ENCODE data around the gene C9orf57. TPM values are rescaled to one million over a fixed set of nuclear protein-coding genes. Genes with fewer than 3 reads are reported as not detected.

Gene C9orf57
- total and polyA plus RNA-seq, 2 of the 8 experiments (the other 6 are each of a cell fraction or from before 2014, with no cell fraction given): not detected

GRCh38 chr9:72005451-72005850 lies 55.0 kb downstream of the C9orf57 start:
- no peak overlapping the region for H3K27ac ChIP-seq (ENCODE audit: low read depth, low read length)
- no peak overlapping the region for H3K4me3 ChIP-seq (ENCODE audit: extremely low read depth in 1 of 4, insufficient read depth in 2 of 4, low read depth in 3 of 4, low read length in 4 of 4)
- peaks cover 0 to 7% (median 2%) of the 10 kb centered on the region in 4 experiments; a peak in 2 of 7 replicates for H3K4me1 ChIP-seq (replicated peaks in 1 of 4; ENCODE audit: control insufficient read depth in 3 of 4, insufficient read depth in 4 of 4, low read length in 3 of 4)
- H3K9ac ChIP-seq (replicated peaks in 1 of 4; ENCODE audit: extremely low read depth in 1 of 4, low read depth in 3 of 4, low read length in 3 of 4): no peak overlapping the region
- DNase-seq (ENCODE audit: low read depth in 1 of 2, low spot score in 2 of 2) (no peak), FAIRE-seq (no peak)
- H3K79me2 ChIP-seq (ENCODE audit: control insufficient read depth in 1 of 2, insufficient read depth in 2 of 2, low read length in 2 of 2): no peaks in the 10 kb centered on the region
- H3K9me3 ChIP-seq (ENCODE audit: insufficient read depth in 2 of 2, low read depth in 1 of 2, low read length in 1 of 2): peaks cover 6 to 10% of the 10 kb centered on the region in 2 experiments; a peak in 3 of 4 replicates
- ChIA-PET CTCF (ENCODE audit: partially characterized antibody) (interaction anchor here (1.1 to 1.8 kb wide), 3 partner anchors 16 to 34 kb away, joined by 4 to 6 read pairs (median 5); no protein-coding TSS in a partner anchor), POLR2A (ENCODE audit: partially characterized antibody) (no interaction called here)
- no peak overlapping the region for H2BK5ac ChIP-seq (ENCODE audit: low read depth, low read length)
- H4K8ac ChIP-seq (ENCODE audit: extremely low read depth, insufficient read depth, low read length): no peak overlapping the region
- H3K79me1 ChIP-seq (ENCODE audit: low read depth, low read length): no peaks in the 10 kb centered on the region
- no peak overlapping the region for H2AFZ ChIP-seq (ENCODE audit: low read length)
- no peak overlapping the region for H2AK5ac ChIP-seq (ENCODE audit: low read depth, low read length)
- no peak overlapping the region for H3K56ac ChIP-seq (replicated peaks; ENCODE audit: insufficient read length, low read depth, low read length)
- no peaks in the 10 kb centered on the region for H4K20me1 ChIP-seq (replicated peaks in 1 of 2; ENCODE audit: control insufficient read depth in 1 of 2, insufficient read depth in 2 of 2, low read length in 2 of 2)
- H2BK20ac ChIP-seq (ENCODE audit: low read length): no peak overlapping the region
- H3K4me2 ChIP-seq (ENCODE audit: insufficient read depth in 1 of 2, low read depth in 2 of 2, low read length in 2 of 2): no peak overlapping the region
- H3K27me3 ChIP-seq (replicated peaks in 1 of 4; ENCODE audit: control insufficient read depth in 3 of 4, extremely low read depth in 1 of 4, insufficient read depth in 3 of 4, low read length in 3 of 4): no peaks in the 10 kb centered on the region
- H2BK15ac ChIP-seq (ENCODE audit: low read length): no peak overlapping the region
- H3K23ac ChIP-seq (ENCODE audit: insufficient read length): no peak overlapping the region
- no peak overlapping the region for H4K5ac ChIP-seq (ENCODE audit: insufficient read length, low read depth, low read length)
- H3K14ac ChIP-seq (ENCODE audit: insufficient read length): no peak overlapping the region
- no peak overlapping the region for H3K18ac ChIP-seq (ENCODE audit: extremely low read depth, low read length)
- no peak overlapping the region for H2BK12ac ChIP-seq (ENCODE audit: low read depth, low read length)
- no peak overlapping the region for H2BK120ac ChIP-seq (replicated peaks; ENCODE audit: low read depth, low read length)
- H3K4ac ChIP-seq (replicated peaks; ENCODE audit: insufficient read length, low read depth, low read length): no peak overlapping the region
- H3K23me2 ChIP-seq (ENCODE audit: low read depth, low read length): no peaks in the 10 kb centered on the region
- H3K36me3 ChIP-seq (ENCODE audit: control insufficient read depth in 2 of 4, insufficient read depth in 4 of 4, low read length in 3 of 4): no peaks in the 10 kb centered on the region
- H4K91ac ChIP-seq (replicated peaks; ENCODE audit: insufficient read length, low read length): no peak overlapping the region
- no peak for TF ChIP-seq RAD21 (IDR thresholded peaks at IDR 0.05 in 1 of 2, conservative IDR thresholded peaks at IDR 0.05 in 1 of 2; ENCODE audit: low read depth in 2 of 2, low read length in 2 of 2)
- no peak for TF ChIP-seq BACH1 (IDR thresholded peaks at IDR 0.05; ENCODE audit: low read length)
- no peak for TF ChIP-seq RXRA (IDR thresholded peaks at IDR 0.05; ENCODE audit: insufficient read depth, low read depth, low read length)
- no peak for TF ChIP-seq CBX5 (IDR thresholded peaks at IDR 0.05; ENCODE audit: low read depth, low read length)
- no peak for TF ChIP-seq ATF2 (IDR thresholded peaks at IDR 0.05; ENCODE audit: low read length)
- no peak for TF ChIP-seq SP2 (IDR thresholded peaks at IDR 0.05; ENCODE audit: low read length)
- TF ChIP-seq RFX5 (IDR thresholded peaks at IDR 0.05; ENCODE audit: borderline replicate concordance, low read depth, low read length): no peak
- TF ChIP-seq YY1 (IDR thresholded peaks at IDR 0.05; ENCODE audit: low read depth, low read length): no peak
- no peak for TF ChIP-seq CTCF (IDR thresholded peaks at IDR 0.05; ENCODE audit: control extremely low read depth in 1 of 3, insufficient read depth in 1 of 3, low read depth in 1 of 3, low read length in 3 of 3)
- no peak for TF ChIP-seq MAFK (IDR thresholded peaks at IDR 0.05; ENCODE audit: low read depth, low read length)

All from H1 (cell line).